ENCODE measurements around the gene CAMTA1. TPM values are rescaled to one million over a fixed set of nuclear protein-coding genes. Genes with fewer than 3 reads are reported as not detected.

The CAMTA1 gene
- total RNA-seq, 1 donor from 2014 or later, result 109 TPM

GRCh38 chr1:7481194-7481593 lies 695.9 kb downstream of the CAMTA1 start:
- Mint-ChIP-seq H3K27me3 (ENCODE audit: low read depth) (no peaks in the 10 kb centered on the region), H3K4me1 (peaks cover 14% of the 10 kb centered on the region), H3K36me3 (ENCODE audit: low read depth) (no peaks in the 10 kb centered on the region), H3K27ac (ENCODE audit: unreplicated experiment) (no peak overlapping the region), H3K4me3 (no peak overlapping the region), H3K9me3 (no peaks in the 10 kb centered on the region)
- DNase-seq (ENCODE audit: low read depth, low spot score), result no peak
- TF ChIP-seq, protein P1, sequence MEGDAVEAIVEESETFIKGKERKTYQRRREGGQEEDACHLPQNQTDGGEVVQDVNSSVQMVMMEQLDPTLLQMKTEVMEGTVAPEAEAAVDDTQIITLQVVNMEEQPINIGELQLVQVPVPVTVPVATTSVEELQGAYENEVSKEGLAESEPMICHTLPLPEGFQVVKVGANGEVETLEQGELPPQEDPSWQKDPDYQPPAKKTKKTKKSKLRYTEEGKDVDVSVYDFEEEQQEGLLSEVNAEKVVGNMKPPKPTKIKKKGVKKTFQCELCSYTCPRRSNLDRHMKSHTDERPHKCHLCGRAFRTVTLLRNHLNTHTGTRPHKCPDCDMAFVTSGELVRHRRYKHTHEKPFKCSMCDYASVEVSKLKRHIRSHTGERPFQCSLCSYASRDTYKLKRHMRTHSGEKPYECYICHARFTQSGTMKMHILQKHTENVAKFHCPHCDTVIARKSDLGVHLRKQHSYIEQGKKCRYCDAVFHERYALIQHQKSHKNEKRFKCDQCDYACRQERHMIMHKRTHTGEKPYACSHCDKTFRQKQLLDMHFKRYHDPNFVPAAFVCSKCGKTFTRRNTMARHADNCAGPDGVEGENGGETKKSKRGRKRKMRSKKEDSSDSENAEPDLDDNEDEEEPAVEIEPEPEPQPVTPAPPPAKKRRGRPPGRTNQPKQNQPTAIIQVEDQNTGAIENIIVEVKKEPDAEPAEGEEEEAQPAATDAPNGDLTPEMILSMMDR (conservative IDR thresholded peaks at IDR 0.05), result no peak

- H3K9me3 Mint-ChIP-seq, result no peaks in the 10 kb centered on the region
- DNase-seq (ENCODE audit: low read depth, low spot score), result no peak
- no peaks in the 10 kb centered on the region for H3K27me3 Mint-ChIP-seq (ENCODE audit: low read depth)
- H3K27ac Mint-ChIP-seq (ENCODE audit: unreplicated experiment), result no peak overlapping the region
- no peaks in the 10 kb centered on the region for H3K36me3 Mint-ChIP-seq (ENCODE audit: low read depth)
- TF ChIP-seq, protein P1 (conservative IDR thresholded peaks at IDR 0.05), result no peak
- no peak overlapping the region for H3K4me3 Mint-ChIP-seq
- H3K4me1 Mint-ChIP-seq, result peaks cover 14% of the 10 kb centered on the region
These were observed 696.8 kb downstream of the CAMTA1 start for GRCh38 chr1:7482077-7482476.

- DNase-seq (ENCODE audit: low read depth, low spot score), result no peak
- H3K4me3 Mint-ChIP-seq, result no peak overlapping the region
- TF ChIP-seq, protein P1 (conservative IDR thresholded peaks at IDR 0.05), result no peak
- H3K4me1 Mint-ChIP-seq, result peaks cover 14% of the 10 kb centered on the region
- H3K36me3 Mint-ChIP-seq (ENCODE audit: low read depth), result no peaks in the 10 kb centered on the region
- no peaks in the 10 kb centered on the region for H3K9me3 Mint-ChIP-seq
- H3K27ac Mint-ChIP-seq (ENCODE audit: unreplicated experiment), result no peak overlapping the region
- H3K27me3 Mint-ChIP-seq (ENCODE audit: low read depth), result no peaks in the 10 kb centered on the region
These were observed 697.7 kb downstream of the CAMTA1 start for GRCh38 chr1:7482772-7483495.

DNA sequence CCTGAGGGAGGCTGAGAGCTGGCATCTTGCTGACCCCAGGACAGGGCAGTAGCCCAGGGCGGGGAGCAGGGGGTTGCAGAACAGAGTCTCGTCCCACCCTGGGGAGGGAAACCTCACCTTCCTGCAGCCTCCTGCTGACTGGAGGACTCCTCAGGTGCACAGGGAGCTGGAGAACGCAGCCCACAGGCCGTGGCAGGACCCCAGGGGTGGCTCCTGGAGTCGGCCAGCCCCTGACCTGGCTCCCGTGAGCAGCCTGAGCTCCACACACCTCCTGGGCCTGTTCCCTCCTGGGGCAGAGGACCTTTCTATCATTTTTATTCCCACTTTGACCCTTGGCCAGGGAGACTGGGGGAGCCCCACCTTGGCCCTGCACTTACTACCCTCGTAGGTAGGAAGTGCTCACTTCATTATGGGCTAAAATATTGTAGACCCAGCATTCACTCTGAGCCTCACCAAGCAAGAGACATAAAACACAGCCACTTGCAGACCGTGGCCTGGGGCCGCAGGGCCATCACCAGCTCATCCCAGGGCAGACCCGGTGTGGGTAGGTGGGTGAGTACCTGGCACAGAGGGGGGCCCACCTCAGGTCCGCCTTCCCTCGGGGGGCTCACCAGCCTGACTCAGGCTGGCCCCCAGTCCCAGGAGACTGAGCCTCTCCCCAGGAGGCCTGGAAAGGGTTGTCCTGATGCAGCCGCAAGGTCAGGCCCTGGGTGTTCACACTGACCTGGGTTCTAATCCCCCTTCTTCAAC lies 698.6 kb downstream of the CAMTA1 start:
- DNase-seq (ENCODE audit: low read depth, low spot score), result no peak
- no peak overlapping the region for H3K27ac Mint-ChIP-seq (ENCODE audit: unreplicated experiment)
- no peaks in the 10 kb centered on the region for H3K36me3 Mint-ChIP-seq (ENCODE audit: low read depth)
- no peaks in the 10 kb centered on the region for H3K9me3 Mint-ChIP-seq
- peaks cover 8% of the 10 kb centered on the region for H3K4me1 Mint-ChIP-seq
- H3K4me3 Mint-ChIP-seq, result no peak overlapping the region
- TF ChIP-seq, protein P1 (conservative IDR thresholded peaks at IDR 0.05), result no peak
- H3K27me3 Mint-ChIP-seq (ENCODE audit: low read depth), result no peaks in the 10 kb centered on the region

- Mint-ChIP-seq H3K36me3 (ENCODE audit: low read depth) (no peaks in the 10 kb centered on the region), H3K27ac (ENCODE audit: unreplicated experiment) (no peak overlapping the region), H3K9me3 (no peaks in the 10 kb centered on the region)
These were observed 700.0 kb downstream of the CAMTA1 start for GRCh38 chr1:7485086-7485780.

More at GRCh38 chr1:7485086-7485780, 700.0 kb downstream of the CAMTA1 start:
- DNase-seq (ENCODE audit: low read depth, low spot score), result no peak
- TF ChIP-seq, protein P1 (conservative IDR thresholded peaks at IDR 0.05), result no peak
- Mint-ChIP-seq H3K4me3 (no peak overlapping the region), H3K27me3 (ENCODE audit: low read depth) (no peaks in the 10 kb centered on the region), H3K4me1 (peaks cover 7% of the 10 kb centered on the region)

Measured in neural crest cell (in vitro differentiated cells).